ENCODE measurements around the gene NRBF2. TPM values are rescaled to one million over a fixed set of nuclear protein-coding genes. Genes with fewer than 3 reads are reported as not detected.

Gene NRBF2
- total and polyA plus RNA-seq, 2 of the 4 experiments (the other 2 are of a cell fraction), result 19.9 to 20.6 TPM

- Histone ChIP-seq H2AK5ac (ENCODE audit: low read depth, low read length) (no peak overlapping the region), H2BK20ac (ENCODE audit: low read depth, low read length) (no peak overlapping the region), H4K5ac (ENCODE audit: low read depth, low read length) (no peak overlapping the region), H2BK15ac (ENCODE audit: low read depth, low read length) (no peak overlapping the region), H4K8ac (ENCODE audit: low read depth in 2 of 2, low read length in 2 of 2) (no peak overlapping the region), H2BK5ac (ENCODE audit: low read depth, low read length, poor library complexity, severe bottlenecking) (no peak overlapping the region), H3K4ac (ENCODE audit: low read depth, low read length) (no peak overlapping the region), H3K36me3 (ENCODE audit: control insufficient read depth, insufficient read depth, low read length) (no peaks in the 10 kb centered on the region), H3K27me3 (ENCODE audit: control insufficient read depth, insufficient read depth, low read length) (no peaks in the 10 kb centered on the region), H3K9me3 (ENCODE audit: control insufficient read depth, insufficient read depth, low read length) (no peaks in the 10 kb centered on the region), H3K9me1 (ENCODE audit: insufficient read depth, low read length) (peaks cover 3% of the 10 kb centered on the region), H3K9ac (ENCODE audit: low read depth, low read length) (no peak overlapping the region), H3K79me1 (ENCODE audit: low read depth in 1 of 2, low read length in 2 of 2) (no peaks in the 10 kb centered on the region), H3K4me3 (ENCODE audit: insufficient read depth, low read depth, low read length) (no peak overlapping the region), H4K20me1 (ENCODE audit: insufficient read depth, low read length) (no peaks in the 10 kb centered on the region), H4K91ac (ENCODE audit: insufficient read depth, low read depth, low read length) (no peak overlapping the region), H3K27ac (ENCODE audit: insufficient read depth, low read length) (no peak overlapping the region), H3K4me1 (ENCODE audit: control insufficient read depth, insufficient read depth, low read length) (peaks cover 8% of the 10 kb centered on the region), H2BK120ac (ENCODE audit: low read depth, low read length) (no peak overlapping the region), H2AK9ac (replicated peaks; ENCODE audit: low read depth, low read length, poor library complexity) (no peak overlapping the region), H3K4me2 (ENCODE audit: low read depth, low read length) (no peak overlapping the region), H3K18ac (ENCODE audit: low read depth, low read length) (no peak overlapping the region), H2AFZ (replicated peaks; ENCODE audit: low read length, poor library complexity) (no peak overlapping the region), H3K23ac (ENCODE audit: low read depth, low read length) (no peak overlapping the region), H3K56ac (ENCODE audit: extremely low read depth, insufficient read depth, low read length) (no peak overlapping the region), H3K14ac (replicated peaks; ENCODE audit: low read depth, low read length) (no peak overlapping the region)
- intact Hi-C loops (cut with micrococcal nuclease) (no loop called here), in situ Hi-C loops (cut with MboI; ENCODE audit: low sequenced_read_pairs) (no loop called here), dilution Hi-C loops (cut with HindIII; ENCODE audit: low sequenced_read_pairs, unreplicated experiment) (no loop called here)
- no CpG with 5 or more reads among the region's 3 CpGs for WGBS, 2 experiments (ENCODE audit: extremely low coverage in 2 of 2, insufficient read length in 1 of 2)
- CTCF ChIA-PET, result no interaction called here
- ATAC-seq (ENCODE audit: low read depth) (no peak), DNase-seq (no peak)
- no TSS peak for BruUV-seq (replicated peaks)
- POLR2A ChIA-PET (ENCODE audit: unreplicated experiment), result no interaction called here
- TF ChIP-seq RCOR1 (IDR thresholded peaks at IDR 0.05; ENCODE audit: insufficient replicate concordance, low read length) (no peak), CHD1 (IDR thresholded peaks at IDR 0.05; ENCODE audit: low read depth, low read length) (no peak), NFE2L2 (IDR thresholded peaks at IDR 0.05; ENCODE audit: low read depth, low read length) (no peak), MXI1 (IDR thresholded peaks at IDR 0.05; ENCODE audit: borderline replicate concordance, low read depth, low read length) (no peak), BHLHE40 (IDR thresholded peaks at IDR 0.05; ENCODE audit: low read depth, low read length) (no peak), MAFK (IDR thresholded peaks at IDR 0.05; ENCODE audit: low read depth, low read length) (no peak), MAZ (IDR thresholded peaks at IDR 0.05; ENCODE audit: borderline replicate concordance, low read depth, low read length) (no peak), FOS (IDR thresholded peaks at IDR 0.05; ENCODE audit: low read depth, low read length) (no peak), CTCF (conservative IDR thresholded peaks at IDR 0.05; ENCODE audit: low read depth, low read length) (no peak), POLR2A (IDR thresholded peaks at IDR 0.05; ENCODE audit: low read depth, low read length) (no peak), ELK1 (IDR thresholded peaks at IDR 0.05; ENCODE audit: borderline replicate concordance, low read depth, low read length) (no peak), USF2 (IDR thresholded peaks at IDR 0.05; ENCODE audit: low read depth, low read length) (no peak), RAD21 (IDR thresholded peaks at IDR 0.05; ENCODE audit: low read length) (no peak), SMC3 (IDR thresholded peaks at IDR 0.05; ENCODE audit: low read depth, low read length) (no peak), RFX5 (IDR thresholded peaks at IDR 0.05; ENCODE audit: low read depth, low read length) (no peak)
These were observed 25.1 kb upstream of the NRBF2 start for GRCh38 chr10:63107943-63108437.

Data from IMR-90 (cell line).